Measurements from ENCODE around the gene STXBP1.
"Not testable (repeated sequence)": the region's sequence is repeated elsewhere in the genome, so short reads cannot be mapped to it uniquely, and the experiment has no call there.

STXBP1 gene

DNA sequence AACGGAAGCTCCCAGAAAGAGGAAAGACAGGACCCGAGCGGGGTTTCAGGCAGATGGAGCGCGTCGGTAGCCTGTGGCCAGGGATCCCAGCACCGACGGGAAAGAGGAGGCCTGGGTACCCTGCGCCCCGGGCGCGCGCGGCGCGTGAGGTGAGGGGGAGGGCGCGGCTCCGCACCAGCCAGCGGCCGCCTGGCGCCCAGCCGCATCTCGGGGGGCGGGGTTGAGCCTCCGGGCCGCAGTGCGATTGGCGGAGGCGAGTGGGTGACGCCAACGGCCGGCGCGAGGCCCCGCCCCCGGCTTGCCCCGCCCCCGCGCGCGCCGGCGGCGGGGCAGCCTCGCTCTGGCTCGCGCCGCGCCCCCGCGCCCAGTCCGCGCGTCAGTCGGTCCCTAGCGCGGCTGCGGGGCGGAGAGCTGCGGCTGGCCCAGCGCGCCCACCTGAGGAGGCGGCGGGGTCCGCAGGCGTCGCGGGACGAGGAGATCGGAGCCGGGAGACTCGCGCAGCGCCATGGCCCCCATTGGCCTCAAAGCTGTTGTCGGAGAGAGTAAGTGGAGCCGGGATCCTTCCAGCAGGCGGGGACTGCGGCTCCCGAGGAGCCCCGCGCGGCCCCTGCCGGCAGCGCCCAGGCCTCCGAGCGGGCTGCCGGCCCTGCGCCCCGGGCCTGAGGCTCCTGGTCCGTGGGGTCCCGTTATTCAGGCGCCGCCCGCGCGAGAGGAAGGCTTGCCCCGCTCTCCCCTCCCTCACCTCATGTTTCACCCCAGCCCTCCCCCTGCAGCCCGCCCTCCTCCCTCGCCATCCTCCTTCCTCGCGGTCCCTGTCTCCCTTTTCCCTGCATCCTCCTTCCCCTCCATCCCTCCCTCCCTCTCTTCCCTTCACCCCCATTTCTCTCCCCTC is at the start of gene STXBP1:
STXBP1 (plus strand) TSS at position 379 of the 892 bp plus-strand sequence; CDS start at position 506, 127 bp downstream.
- peak; percentile 90 for DNase-seq (ENCODE audit: low spot score)

DNA sequence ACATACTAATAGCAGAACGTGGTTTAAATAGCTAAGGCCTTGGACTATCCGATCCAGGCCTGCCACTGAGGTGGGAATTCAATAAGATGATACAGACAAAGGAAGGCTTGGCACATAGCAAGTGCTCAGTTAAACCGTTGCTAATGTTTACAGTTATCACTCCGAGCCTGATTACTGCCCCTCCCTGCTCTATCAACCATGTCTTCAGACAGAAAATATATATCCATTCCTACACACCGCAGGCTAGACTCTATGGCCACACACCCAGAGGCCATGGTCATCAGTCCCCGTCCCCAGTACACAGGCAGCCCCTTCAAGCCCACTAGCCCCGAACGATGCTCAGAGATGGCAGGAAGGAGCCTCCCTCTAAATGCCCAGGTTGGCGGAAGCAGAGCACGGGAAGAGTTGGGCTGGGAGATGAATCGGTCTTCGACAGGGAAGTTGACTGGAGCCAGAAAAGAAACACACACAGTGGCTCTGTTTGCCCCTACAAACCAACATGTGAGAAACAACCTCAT is 49.7 kb upstream of the STXBP1 start:
- no peak for DNase-seq (ENCODE audit: low spot score)

DNA sequence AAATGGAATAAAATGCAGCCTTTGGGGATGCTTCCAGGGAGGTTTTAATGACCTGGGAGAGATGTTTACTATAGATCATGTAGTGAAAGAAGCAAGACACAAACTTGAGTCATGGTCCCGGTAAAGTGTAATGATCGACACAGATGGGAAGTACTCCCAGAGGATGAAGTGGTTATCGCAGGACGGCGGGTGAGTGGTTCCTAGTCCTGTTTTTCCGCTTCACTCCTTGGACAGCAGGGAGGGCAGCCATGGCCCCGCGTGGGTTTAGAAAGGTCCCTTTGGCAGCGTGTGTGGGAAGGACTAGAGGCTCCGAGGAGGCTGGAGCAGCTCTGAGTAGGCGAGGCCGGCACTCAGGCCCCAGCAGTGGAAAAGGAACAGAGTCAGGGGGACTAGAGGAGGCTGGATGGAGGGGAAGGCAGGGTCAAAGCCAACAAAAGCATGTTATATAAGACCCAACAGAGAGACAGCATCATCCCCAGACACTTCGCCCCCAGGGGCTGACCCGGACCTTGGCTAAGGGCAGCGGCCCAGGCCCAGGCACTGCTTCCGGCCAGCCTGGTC is 49.2 kb upstream of the STXBP1 start:
- DNase-seq (ENCODE audit: low spot score), result no peak

DNA sequence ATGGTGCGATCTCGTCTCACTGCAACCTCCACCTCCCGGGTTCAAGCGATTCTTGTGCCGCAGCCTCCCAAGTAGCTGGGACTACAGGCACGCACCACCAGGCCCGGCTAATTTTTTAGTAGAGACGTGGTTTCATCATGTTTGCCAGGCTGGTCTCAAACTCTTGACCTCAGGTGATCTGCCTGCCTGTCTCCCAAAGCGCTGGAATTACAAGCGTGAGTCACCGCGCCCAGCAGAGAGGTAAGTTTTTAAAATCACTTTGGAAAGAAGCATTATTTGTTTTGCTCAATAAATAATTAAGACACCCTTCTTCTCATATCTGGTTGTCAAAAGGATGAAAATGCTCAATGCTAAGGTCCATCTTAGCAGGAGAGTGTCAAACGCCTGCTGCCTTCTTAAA is 48.5 kb upstream of the STXBP1 start:
- no peak for DNase-seq (ENCODE audit: low spot score)

DNA sequence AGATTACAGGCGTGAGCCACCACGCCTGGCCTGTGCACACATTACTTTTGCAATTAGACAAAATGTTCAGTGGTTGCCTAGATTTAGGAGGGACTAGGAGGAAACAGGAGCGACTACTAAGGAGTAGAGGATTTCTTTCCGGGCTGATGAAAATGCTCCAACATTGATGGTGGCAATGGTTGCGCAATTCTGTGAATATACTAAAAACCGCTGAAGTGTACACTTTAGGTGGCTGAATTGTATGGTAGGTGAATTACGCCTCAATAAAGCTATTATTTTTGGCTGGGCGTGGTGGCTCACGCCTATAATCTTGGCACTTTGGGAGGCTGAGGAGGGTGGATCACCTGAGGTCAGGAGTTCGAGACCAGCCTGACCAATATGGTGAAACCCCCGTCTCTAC is 46.8 kb upstream of the STXBP1 start:
- no peak for DNase-seq (ENCODE audit: low spot score)

DNA sequence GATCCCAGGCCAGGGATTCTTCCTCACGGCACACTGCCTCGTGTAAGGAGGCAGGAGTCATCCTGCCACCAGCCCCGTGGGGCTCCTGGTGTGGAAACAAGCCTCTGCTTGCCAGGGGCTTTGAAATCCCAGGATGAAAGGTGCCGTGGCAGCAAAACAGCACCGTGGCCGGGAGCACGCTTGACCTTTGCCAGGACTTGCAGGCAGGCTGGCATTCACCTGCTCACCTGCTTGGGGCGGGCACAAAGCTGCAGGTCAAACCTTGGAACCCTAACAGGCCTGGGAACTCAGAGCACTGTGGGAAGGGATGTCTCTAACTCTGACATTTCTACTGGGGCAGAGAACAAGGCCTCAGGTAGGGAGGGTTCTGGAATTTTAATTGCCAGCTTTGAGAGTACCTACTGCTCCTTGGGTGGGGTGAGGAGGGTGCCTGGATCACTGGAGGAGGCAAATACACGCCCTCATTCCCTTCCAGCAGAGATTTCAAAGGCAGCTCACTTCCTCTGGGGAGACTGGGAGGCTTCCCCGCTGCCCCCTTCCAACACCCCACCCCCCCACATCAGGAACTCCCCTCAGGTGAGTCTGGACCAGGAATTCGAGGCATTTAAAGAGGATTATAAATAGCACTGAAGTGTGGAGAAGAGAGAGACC is 45.6 kb upstream of the STXBP1 start:
- DNase-seq (ENCODE audit: low spot score), result no peak

DNA sequence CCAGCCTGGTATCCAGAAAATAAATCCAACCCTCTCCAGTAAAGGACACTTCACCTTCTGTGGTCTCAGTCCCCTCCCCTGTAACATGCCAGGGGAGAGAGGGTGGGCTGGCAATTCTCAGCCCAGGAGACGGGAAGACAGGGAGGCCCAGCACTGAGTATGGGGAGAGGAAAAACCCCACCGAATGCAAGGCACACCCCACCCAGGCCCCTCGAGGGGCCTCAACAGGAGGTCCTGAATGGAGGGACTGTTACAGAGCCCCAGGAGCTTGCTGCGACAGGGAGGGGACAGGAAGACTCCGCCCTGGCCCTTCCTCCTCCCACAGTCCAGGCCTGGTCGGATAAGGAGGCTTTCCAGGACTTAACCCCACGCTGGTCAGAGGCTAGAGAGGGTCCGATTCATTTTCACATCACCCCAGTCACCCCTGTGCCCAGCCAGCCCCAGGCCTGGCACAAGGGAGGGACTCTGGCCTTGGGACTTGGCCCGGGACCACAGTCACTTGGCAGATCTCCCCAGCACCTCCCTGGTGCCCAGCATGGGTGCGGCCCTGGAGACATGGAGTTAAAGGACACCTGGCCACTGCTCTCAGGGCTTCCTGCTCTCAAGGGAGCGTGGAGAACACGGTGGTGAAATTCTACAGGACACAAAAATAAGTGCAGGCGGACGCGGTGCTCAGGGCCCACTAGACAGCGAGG is 44.9 kb upstream of the STXBP1 start:
- DNase-seq (ENCODE audit: low spot score), result no peak

DNA sequence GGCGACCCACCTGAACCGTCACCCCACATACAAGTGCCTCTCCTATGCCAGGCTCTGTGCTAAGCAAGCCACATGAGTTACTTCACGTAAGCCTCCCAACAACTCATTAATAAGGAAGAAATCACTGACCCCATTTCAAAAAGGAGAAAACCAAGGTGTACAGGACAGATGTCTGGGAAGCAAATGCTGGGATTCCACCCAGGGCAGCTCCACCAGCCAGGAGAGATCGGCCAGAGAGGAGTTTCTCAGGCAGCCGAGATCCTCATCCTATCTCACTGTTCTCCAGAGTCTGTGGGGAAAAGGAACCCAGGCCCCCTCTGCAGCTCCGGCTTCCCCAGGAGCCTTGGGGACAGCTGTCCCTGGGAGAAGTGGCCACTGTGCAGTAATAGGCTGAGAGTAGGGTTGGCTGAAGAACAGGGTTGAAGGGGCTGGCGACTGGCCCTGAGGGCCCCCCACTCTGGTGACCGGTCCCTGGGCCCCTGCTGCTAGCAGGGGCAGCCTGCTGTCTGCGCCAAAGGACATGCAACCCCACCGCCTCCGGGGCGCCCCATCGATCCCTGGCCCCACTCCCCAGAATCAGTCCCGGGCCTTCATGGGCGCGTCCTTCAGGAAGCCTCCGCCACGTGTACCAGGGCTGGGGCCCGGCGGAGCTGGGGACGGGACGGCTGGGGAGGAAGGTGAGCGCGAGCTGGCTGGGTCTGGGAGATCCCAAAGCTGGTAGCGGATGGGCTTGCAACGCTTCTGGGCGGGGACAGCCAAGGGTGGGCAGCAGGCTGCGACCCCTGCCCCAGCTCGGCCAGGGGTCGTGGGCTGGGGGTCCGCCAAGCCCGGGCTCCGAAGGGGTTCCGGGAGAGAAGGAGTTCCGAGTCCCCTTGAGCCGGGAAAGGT is 44.1 kb upstream of the STXBP1 start:
- DNase-seq (ENCODE audit: low spot score), result no peak

DNA sequence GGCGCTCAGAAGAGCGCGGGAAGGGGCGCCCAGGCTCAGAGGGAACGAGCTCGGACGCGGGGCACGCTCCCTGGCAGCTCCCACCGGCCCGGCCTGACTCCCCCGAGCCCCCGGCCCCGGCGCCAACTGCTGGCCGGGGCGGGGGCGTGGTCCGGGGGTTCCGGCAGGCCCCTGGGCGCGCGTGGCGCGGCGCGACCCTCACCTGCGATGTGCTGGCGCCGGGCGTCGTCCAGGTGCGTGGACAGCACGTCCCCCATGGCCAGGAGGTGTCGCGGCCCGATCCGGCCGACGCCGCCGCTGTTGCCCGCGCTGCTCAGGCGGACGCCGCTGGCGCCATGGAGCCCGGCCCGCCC is 43.5 kb upstream of the STXBP1 start:
- DNase-seq (ENCODE audit: low spot score), result no peak

DNA sequence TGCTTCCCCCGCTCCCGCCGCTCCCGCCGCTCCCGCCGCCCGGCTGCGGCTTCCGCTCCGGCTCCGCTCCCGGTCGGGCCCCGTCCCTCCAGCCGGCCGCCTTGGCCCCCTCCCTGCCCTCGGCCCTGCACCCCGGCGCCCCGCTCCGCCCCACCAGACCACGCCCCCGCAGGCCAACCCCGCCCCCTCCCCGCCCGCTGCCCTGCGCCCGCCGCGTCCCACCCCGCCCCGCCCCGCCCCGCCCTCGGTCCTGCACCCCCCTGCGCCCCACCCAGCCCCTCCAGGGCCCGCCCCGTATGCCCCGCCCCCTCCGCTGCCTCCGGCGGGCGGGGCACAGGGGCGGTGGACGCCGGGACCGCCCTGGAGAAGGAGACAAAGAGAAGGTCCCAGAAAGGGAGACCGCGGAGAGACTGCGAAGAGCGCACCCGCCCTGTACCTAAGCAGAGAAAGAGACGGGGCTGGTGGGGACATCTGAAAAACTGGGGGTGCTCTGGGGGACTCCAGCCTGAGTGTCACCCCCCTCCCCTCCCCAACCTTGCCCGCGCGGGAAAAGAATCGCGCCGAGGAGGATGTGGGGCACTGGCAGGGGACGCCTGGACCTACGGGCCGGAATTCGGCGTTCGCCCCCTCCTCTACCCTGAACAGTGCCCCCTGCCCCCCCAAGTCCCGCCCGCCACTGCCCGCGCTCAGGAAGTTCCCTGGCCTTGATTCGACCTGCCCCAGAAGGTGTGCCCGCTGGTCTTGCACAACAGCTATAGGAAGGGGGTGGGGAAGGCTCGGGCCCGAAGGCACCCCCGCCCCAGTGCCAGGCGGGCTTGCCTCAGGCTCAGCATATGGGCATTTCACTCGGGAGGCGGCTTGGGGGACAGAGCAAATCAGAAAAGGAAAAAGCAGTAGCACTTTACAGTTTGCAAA is 42.8 kb upstream of the STXBP1 start:
- DNase-seq (ENCODE audit: low spot score), result no peak

DNA sequence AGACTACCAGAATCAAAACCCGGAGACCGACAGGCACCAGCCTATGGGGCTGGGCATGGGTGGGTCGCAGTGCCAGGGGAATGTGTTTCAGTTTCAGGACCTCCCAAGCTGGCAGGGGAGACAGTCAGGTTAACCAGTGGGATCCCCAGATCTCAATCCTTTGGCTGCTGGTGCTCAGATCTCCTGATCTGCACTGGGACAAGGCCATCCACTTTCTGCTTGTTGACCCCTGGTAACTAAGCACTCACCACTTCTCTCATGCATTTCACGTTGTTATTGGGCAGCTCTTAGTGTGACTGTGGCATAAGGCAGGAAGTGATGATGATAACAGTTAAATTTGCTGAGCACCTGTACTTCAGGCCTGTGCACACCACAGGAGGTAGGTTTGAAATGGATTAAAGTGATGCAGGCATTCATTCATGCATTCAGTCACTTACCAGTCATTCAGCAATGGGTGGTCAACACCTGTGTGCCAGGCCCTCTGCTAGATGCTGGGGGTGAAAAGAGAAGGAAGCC is 42.1 kb upstream of the STXBP1 start:
- no peak for DNase-seq (ENCODE audit: low spot score)

DNA sequence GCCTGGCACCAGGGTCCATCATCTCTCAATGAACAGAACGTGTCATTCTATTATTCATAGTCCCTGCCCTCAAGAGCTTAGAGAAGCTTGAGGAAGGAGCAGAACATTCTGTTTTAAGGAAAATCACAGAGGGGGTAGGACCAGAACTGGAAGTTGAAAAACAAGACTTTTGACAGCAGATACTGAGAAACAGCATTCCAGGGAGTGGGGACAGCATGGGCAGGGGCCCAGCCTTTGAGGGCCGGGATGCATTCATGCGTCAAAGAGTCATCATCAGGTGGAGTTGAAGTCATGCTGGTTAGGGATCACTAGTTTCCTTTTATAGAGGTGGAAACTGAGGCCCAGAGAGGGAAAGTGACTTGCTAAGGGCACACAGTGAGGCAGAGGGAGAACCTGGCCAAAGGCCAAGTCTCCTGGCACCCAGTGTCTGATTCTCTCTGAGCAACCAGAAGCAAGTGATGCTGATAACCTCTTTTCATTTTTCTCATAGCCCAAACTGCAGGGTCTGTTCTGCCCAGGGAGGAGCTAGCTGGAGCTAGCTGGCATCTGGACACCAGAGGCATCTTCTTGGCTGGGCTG is 41.5 kb upstream of the STXBP1 start:
- no peak for DNase-seq (ENCODE audit: low spot score)

DNA sequence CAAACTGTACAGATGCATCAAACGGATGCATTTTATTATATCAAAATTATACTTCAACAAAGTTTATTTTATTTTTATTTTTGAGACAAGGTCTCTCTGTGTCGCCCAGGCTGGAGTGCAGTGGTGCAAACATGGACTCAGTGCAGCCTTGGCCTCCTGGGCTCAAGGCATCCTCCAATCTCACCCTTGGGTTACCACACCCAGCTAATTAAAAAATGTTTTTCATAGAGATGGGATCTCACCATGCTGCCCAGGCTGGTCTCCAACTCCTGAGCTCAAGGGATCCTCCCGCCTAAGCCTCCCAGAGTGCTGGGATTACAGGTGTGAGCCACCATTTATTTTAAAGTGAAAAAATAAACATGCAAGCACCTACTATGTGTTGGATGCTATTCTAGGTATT is 40.1 kb upstream of the STXBP1 start:
- no peak for DNase-seq (ENCODE audit: low spot score)

DNA sequence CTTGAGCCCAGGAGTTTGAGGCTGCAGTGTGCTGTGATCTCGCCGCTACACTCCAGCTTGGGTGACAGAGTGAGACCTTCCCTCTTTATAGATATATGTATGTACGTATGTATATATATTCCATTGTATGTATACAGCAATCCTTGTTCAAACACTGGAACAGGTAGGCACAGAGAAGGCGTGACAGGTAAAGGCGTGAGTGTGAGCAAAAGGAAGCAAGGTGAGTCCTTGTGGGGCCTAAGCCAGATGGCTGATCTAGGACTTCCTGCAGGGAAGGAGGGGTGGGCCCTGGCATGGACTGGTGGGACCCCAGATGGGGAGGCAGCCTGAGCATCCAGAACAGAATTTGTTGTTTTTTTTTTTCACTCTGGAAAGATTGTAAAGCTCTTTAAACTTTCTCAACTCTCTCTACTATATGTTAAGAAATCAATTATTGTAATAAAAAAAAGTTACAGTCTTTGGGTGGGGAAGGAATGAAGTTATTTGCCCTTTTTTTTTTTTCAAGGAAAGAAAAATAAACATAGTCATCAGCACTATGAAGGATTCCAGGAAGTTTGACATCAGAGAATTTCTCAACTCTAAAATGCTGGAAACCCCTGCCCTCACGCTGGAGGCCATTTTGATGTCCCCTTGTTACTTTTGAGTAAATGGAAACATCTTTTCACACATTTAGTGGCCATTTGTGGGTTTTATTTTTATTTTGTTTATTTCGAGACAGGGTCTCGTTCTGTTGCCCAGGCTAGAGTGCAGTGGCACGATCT is 38.9 kb upstream of the STXBP1 start:
- DNase-seq (ENCODE audit: low spot score), result no peak

DNA sequence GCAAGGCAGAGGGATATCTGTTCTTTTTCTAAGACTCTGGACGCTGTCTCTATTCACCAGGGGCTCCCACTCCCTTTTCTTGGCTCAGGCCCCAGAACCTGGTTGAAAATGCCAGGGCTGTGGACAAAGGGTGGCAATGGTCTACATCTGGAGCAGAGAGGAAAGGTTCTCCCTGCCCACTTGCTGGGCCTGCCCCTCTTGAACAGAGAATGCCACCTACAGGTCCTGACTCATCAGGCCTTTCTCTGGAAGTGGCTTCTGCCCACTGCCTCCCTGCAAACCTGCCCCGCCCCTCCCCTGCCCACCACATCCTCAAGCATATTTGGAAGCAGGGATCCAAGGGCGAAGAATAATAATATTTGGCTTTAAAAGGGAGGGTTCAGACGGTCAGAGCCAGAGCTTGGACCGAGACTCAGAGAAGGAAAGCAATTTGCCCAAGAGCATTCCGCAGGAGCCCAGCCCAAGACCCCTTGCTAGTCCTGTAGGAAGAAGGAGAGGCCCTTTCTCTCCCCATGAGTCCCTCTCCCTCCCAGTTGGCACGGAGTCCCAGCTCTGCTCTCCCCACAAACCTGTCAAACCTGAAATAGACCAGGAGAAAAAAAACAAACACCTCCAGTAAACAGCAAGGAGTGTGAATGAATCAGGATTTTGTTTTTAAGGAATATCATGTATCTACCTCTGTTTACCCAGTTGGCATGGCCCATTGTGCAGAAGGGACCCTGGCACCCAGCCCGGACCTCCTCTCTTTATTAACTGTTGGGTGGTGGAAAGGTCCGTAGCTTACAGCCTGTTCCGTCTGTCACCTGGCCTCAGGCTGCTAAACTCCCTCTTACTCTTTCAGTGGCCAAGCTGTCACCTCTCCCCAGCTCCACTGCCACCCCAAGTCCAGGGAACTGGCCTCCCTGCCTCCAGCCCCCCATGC is 37.7 kb upstream of the STXBP1 start:
- no peak for DNase-seq (ENCODE audit: low spot score)

DNA sequence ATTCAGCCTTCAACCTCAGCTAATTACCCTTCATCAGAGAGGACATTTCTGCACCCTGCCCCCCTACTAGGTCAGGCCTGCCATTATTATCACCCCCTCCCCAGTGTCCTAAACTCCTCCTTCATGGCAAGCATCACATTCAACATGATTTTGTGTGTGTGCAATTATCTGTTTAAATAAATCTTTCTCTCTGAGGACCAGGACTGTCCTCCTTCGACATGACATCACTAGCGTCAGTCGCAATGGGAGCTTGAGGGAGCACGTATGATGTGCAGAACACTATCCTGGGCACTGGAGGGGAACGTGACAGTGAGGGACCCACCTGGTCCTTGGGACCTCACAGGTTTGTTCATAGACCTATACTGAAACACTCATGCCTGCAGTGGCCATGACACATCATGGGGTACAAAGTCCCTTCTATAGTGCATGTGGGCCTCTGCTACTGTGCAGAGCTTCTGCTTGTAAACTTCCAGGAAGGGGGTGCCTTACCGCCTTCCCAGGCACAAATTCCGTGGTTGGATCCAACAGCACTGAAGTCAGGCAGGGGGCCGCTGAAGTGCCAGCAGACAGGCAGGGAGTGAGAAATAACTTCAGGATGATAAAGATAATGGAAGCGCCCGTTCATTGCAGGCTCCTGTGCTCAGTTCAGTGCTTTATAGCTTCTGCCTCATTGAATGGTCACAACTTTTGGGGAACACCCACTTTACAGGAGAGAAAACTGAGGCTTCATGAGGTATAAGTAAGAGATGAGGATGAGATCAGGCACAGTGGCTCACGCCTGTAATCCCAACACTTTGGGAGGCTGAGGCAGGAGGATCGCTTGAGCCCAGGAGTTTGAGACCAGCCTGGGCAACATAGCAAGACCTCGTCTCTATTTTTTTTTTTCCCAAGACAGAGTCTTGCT is 36.0 kb upstream of the STXBP1 start:
- DNase-seq (ENCODE audit: low spot score), result no peak

DNA sequence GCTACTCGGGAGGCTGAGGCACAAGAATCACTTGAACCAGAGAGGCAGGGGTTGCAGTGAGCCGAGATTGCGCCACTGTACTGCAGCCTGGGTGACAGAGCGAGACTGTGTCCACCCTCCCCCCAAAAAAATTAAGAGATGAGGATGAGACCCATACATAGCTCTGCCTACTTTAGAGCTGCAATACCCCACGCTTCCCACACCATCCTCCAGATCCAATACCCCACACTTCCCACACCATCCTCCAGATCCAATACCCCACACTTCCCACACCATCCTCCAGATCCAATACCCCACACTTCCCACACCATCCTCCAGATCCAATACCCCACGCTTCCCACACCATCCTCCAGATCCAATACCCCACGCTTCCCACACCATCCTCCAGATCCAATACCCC is 34.9 kb upstream of the STXBP1 start:
- DNase-seq (ENCODE audit: low spot score), result not testable (repeated sequence)
